HG02970 (cell line): ENCODE measurements around the gene EEF1AKMT1.
A peak's percentile ranks its signal among the peaks of the same experiment; 100 is the strongest.
"Not testable (repeated sequence)": the region's sequence is repeated elsewhere in the genome, so short reads cannot be mapped to it uniquely, and the experiment has no call there.

Source experiments
- ATAC-seq: cut with Tn5 transposase; IDR thresholded peaks from one replicate; pipeline ENCODE4 v1.9.1; 2021; ENCODE audit warnings: mild to moderate bottlenecking, moderate library complexity, moderate number of reproducible peaks; ENCODE audit not compliant: unreplicated experiment, low FRiP score

EEF1AKMT1 gene

DNA sequence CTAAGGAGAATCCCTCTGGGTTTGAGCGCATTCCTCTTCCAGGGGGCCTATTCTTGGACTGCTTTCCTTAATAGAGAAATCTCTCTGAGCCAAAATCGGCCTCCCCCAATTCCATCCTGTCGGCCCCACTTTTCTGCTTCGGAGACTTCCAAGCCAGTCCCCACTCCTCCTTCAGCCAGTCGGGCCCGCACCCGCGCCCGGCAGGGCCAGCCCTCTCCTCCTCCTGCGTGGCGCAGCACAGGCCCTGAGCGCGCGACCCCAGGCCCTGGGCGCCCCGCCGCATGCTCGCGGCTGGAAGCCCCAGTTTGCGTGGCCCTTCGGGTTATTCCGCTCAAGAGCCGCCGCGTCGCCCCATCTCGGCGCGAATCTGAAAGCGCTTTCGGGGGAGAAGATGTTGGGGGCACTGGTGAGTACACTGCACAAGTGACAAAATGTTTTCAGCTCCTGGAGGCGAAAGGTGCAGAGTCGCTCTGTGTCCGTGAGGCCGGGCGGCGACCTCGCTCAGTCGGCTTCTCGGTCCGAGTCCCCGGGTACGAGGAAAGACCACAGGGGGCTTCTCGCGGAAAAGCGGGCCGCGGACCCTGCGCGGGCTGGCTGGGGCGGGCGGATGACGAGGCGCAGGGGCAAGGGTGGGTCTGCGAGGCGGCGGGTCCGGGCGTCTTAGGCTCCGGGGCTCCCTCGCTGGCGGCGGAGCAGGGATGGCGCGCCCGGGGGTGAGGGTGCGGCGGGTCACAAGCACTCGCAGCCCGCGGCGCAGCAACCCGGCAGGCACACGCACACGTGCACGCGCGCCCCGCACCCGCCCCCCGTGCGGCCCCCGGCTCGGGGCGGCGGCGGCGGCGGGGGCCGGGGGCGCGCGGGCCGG, 70.6 kb downstream of the EEF1AKMT1 start, which contains the start of gene IL17D:
Gene IL17D, plus strand, starts transcription at position 785 of the 865 bp plus-strand sequence. CDS start 303 bp downstream, outside the sequence.
- peak; percentile 12 for ATAC-seq

DNA sequence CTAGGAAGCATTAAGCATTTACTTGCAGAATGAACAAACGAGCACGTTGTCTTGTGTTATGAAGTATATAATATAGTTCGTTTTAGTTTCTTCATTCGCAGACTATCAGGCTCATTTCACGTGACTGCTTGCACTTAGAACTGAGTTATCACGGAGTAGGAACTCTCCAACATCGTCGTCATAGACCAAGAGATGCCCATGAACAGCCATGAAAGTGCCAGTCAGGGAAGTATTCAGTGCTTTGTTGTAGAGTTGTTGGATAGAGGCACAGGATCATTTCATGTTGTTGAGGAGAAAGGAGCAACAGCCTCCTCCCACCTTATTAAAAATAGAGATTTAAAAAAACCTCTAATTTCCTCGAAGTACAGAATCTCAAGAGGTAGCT, 71.2 kb downstream of the EEF1AKMT1 start:
- no peak for ATAC-seq

DNA sequence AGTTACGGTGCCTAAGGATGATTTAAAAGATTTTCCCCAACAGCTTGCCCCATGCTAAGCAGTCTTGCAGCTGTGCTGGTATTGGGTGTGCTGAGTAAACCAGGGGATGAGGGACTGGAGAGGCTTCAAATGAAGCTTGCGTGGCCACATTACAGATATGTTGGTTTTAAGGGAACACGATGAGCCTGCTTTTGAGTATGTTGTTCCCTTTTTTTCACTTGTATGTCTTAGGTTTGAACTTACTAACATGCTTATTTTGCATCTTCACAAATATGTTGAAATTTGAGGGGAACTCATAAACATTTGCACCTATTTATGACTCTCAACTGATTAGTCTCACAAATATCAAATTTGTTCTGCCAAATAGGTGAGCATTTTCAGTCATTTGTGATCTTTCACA, 72.3 kb downstream of the EEF1AKMT1 start:
- ATAC-seq: no peak

DNA sequence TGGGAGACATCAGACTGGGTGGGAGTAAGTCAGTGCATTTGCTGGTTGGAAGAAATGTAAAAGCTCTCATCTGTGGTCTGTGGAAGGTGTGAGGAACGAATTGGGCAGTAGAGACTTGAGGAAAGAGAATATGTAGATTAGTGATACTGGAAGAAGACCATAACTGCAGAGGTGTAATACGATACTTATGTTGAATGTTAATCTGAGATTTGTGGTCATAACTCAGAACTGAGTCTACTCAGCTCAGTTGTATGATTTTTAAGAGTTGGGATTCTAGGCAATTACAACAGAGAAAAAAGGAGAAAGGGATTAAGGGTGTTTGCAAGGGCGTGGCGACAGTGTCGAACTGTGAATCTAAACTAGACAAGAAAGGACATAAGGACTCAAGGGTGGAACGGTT, 73.5 kb downstream of the EEF1AKMT1 start:
- ATAC-seq: no peak

DNA sequence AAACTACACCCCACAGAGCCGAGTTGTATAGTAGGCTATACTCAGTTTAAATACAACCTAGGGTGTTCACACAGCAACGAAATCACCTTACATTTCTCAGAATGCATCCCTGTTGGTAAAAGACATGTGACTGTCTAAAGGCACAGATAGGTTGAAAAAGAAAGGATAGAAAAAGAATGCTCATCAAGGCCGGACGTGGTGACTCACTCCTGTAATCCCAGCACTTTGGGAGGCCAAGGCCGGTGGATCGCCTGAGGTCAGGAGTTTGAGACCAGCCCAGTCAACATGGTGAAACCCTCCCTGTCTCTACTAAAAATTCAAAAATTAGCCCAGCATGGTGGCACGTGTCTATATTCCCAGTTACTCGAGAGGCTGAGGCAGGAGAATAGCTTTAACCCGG, 74.0 kb downstream of the EEF1AKMT1 start:
- ATAC-seq: no peak

DNA sequence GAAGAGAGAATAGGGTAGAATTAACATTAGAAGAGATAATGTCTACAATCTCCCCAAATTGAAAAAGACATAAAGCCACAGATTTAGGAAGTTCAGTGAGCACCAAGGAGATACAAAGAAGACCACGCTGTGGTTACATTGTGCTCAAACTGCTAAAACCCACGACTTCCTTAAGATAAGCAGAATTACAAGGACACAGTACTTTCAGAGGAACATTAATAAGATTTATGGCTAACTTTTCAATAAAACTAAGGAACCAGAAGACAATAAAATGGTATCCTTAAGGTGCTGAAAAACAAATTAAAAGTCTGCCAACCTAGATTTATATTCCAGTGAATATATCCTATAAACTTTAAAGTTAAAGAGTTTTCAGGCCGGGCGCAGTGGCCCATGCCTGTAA, 77.7 kb downstream of the EEF1AKMT1 start:
- no peak for ATAC-seq

DNA sequence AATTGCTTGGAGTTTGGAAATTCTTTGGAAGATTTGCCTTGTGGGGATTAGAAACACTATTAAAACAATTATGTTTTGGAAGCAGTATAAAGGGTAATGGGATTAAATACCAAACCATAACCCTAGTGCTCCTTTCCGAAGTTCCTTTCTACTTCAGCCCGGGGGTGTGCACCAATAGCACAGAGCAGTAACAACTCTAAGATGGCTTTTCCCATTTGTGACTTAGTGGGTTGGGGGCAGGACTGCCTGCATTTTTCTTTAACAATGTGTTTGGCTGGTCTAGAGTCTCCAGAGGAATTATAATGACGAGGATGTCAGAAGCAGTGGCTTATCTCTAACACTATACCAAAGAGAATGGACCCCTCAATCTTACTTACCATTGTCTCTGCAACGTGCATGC, 82.1 kb downstream of the EEF1AKMT1 start:
- ATAC-seq: no peak

DNA sequence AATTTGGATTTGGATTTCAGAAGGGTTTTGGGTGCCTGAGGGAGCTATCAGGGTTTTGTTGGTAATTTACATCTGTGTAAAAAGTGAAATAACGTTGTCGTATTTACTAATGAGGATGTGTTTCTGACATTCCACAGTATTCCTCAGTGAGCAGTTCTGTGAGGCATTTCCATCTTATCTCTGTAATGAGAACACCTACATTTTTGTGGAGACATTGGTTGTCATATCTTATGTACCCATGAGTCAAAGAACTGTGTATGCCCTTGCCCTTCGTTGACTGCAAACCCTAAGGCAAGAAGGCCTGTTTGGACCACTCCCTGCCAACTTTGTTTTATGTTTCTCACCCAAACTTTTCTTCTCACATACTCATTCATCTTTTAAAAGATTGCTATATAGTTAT, 84.5 kb downstream of the EEF1AKMT1 start:
- no peak for ATAC-seq

DNA sequence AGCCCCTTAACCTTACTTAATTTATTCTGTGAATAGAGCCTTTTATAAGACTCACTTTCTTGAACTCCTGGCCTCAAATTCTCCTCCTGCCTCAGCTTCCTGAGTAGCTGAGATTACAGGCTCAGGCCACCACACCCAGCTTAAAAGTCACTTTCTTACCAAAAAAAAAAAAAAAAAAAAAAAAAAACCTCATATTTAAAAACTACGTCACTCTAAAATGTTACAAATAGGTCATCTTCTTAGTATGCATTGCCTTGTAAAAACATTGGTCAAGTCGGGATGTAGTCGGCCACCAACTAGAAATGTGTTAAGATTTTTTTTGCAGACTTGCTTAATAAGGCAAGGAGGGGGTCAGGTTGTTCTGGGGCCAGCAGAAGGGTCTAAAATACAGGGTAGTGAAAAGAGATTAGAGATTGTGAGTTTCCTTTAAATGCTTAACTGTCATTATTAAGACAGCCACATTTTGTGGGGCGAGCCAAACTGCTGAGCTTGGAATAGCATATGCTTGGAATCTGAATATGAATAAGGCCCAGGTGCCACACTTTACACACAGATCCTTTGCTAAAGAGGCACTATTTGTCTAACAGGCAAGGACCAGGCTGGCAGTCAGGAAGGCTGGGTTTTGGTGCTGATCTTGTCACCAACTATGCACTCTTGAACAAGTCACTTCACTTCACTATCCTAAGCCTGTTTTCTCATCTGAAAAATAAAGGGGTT, 86.7 kb downstream of the EEF1AKMT1 start:
- ATAC-seq: no peak

DNA sequence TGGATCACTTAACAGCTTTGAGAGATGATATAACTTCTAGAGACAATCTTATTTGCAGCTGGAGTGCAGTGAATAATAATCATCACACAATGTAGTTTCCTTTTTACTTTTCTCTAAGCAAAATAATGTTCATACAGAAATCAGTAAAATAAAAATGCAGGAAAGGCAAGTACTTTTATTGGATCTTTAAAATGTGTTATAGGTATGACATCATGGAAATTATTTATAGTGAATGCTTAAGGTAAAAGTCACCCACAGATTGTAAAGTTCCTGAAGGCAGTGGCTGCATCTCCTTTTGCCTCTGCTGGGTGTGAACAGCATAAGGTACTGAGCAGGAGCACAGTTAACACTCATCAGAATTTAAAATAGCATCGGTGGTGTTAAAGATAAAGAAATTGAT, 87.6 kb downstream of the EEF1AKMT1 start:
- no peak for ATAC-seq

DNA sequence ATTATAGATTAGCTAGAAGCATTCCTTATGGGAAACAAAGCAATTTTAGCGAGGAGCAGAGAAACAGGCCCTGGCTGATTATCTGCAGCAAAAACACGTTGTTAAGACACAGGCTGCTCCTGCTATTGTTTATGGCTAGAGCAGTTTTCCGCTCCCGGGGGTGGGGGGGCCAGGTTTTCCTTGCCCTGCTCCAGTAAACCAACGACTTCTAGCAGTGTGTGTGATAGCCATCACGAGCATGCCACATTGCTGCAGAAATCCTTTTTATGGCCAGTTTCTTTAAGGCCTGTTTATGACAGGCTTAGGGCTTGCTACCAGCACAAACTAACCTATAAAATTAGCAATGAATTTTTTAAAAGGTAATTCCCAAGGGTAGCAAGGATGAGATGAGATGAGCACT, 88.7 kb downstream of the EEF1AKMT1 start:
- ATAC-seq: no peak

DNA sequence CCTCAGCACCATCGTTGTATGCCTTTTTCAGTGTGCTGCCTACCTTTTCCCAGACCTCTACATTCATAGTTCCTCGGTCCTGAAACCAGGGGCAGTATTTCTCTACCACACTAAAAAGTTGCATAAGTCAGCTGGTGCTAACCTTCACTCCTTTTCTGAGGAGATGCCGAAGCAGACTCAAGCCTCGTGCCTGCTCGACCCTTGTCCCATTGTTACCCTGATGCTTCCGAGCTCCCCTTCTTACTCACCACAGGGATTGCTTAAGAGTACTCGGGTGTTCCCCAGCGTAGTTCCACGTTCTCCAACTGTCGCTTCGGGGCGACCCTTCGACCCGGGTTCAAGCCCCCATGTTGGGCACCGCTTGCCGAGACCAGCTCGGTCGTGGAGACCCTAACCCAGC, 89.2 kb downstream of the EEF1AKMT1 start:
- ATAC-seq: no peak

DNA sequence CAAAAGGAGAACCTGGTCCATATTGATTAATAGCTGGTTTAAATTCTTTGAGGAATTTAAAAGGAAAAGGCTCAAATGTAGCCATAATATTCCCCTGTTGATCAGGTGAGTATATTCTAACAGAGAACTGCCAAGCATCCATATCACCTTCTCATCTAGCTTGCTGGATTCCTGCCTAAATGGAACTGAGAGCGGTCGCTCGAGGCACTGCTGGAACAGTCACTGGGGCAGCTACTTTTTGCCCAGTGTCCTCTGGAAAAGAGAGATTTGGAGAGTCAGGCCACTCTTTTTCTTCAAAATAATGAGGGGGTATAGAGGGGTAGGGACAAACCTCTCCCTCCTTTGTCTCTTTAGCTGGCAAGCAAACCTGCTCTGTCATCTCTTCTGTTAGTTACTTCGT, 89.7 kb downstream of the EEF1AKMT1 start:
- no peak for ATAC-seq

DNA sequence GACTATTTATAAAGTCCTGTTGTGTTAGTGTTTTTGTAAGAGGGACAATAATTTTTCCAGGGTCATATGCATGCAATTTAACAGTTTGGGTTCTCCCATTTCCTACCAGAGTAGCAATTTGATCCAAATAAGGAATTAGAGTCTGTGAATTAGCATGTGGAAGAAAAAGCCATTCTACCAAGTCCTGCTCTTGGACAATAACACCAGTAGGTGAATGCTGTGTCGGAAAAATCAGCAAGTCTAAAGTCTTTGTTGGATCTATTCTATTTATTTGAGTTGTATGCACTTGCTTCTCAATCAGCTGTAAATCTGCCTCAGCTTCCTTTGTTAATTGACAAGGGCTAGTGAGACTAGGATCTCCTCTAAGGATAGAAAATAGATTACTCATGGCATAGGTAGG, 91.7 kb downstream of the EEF1AKMT1 start:
- ATAC-seq: no peak

DNA sequence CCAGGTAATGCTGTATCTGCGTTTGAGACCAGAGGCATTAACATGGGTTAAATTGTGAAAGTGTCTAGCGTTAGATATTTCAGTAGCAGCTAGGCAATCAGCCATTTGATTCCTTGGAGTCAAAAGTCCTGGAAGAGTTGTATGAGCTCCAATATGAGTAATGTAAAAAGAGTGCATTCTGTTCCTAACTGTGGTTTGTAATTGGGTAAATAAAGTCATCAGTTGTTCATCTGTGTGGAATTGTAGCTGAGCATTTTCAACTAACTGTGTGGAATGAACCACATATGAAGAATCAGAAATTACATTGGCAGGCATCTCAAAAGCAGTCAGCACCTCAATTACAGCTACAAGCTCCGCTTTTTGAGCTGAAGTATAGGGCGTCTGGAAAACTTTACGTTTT, 92.3 kb downstream of the EEF1AKMT1 start:
- ATAC-seq: not testable (repeated sequence)

DNA sequence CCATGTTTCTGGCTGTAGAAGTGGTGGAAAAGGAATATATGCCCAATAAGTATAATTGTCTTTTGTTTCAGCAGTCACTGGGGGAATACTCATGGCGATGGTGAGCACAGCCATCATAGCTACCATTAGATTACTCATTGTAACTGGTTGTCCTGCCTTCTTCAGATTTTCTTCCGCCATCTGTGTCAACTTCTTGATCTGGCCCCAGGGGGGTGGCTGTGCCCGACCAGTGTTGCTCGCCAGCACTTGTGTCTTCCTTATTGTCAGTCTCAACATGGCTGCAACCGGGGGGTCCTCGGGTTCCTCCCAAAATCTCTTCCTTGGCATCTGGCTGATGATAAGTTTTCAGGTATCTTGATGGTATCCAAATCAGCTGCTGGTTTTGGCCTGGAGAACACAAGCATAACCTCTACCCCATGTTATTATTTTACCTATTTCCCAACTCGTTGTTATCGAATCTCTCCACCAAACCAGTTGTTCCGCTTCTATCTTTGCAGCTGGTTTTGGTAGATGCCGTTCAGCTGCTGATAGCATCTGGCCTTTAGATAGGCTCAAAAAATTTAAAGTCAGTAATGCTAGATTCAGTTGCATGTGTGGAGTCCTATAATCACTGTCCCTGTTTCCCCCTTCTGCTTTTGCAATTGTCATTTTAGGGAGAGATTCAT, 93.2 kb downstream of the EEF1AKMT1 start:
- no peak for ATAC-seq

DNA sequence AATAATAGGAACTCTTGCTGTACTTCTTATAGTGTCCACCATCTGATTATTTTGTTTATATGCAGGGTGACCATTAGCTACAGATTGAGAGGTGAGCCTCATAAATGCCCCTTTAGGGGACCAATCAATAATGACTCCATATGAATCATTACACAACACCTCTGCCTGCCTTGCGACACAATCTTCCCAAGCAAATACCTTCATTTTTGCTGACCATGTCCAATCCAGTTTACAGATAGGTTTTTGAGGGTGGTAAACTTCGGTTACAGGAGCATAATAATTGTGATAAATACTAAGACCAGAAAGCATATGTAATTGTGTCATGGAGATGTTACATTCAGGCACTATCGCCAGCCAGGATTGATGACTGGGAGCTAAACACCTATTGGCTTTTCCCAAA, 93.9 kb downstream of the EEF1AKMT1 start:
- no peak for ATAC-seq
